8988T (cell line): ENCODE data around the gene PHGDH.
"Not testable (repeated sequence)": the region's sequence is repeated elsewhere in the genome, so short reads cannot be mapped to it uniquely, and the experiment has no call there.

Source experiments
- DNase-seq: peaks from one replicate; pipeline ENCODE4 v3.0.0; 2011

PHGDH gene

DNA sequence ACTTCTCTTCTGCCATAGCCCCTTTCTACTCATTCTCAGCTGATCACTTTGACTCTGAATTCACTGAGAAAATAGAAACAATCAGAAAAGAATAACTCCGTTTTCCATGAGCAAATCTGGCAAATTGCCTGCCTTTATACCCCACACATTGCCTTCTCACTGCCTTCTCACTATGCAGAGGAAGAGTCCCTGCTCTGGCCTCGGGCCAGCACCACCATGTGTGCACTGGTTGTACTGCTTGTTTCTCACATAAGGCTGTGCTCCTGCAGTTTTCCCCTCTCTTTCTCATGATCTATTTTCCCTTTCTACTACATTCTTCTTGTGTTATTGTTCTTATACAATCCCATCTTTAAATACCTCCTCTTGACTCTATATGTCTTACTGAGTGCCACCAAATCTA is 59.3 kb downstream of the PHGDH start:
- no peak for DNase-seq

GRCh38 chr1:119771770-119772169 is 60.0 kb downstream of the PHGDH start:
- DNase-seq: no peak

GRCh38 chr1:119772298-119772697 is 60.6 kb downstream of the PHGDH start:
- no peak for DNase-seq

DNA sequence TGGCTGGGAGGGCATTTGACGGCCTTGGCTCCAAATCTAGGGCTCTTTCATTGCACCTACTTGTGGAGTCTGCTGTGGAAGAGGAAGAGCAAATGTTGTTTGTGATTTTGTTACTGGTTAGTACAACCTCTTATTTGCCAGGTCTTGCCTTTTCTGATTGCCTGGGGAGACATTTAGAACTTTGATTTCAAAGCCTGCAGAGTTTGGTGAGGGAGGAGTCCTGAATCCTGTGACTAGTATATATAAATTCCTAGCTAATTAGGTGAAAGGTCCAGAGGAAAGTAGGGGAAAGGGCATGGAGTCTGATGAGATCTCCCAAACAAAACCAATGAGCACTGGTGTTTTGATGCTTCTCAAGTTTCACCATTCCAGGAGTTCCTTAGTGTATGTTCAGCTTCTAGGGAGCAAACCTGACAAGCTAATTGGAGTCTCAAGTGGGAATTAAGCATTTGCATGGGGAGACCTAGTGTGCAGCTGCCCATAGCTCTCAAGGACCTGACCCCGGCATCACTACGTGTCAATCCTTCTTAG is 62.0 kb downstream of the PHGDH start:
- DNase-seq: no peak

GRCh38 chr1:119774746-119775490 is 63.2 kb downstream of the PHGDH start:
- DNase-seq: no peak

DNA sequence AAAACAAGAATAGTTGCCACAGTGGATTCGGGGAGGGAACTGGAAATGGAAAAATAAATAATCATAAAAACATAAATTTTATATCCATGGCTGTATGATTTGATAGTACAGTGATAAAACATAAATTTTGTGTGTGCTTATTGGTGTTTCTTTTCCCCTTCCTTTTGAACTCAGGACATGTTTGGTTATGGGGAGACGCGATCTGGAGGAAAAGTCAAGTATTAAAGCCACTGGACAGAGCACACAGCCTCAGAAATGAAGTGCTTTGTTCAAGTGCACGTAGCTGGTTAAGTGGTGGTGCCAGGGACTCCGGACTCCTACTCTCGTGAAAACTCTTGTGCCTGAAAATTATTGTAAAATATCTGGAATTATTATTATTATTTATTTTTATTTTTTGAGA is 66.6 kb downstream of the PHGDH start:
- no peak for DNase-seq

GRCh38 chr1:119778886-119779560 is 67.3 kb downstream of the PHGDH start:
- DNase-seq: no peak

- no peak for DNase-seq
Observed at GRCh38 chr1:119779869-119780356, 68.2 kb downstream of the PHGDH start.

DNA sequence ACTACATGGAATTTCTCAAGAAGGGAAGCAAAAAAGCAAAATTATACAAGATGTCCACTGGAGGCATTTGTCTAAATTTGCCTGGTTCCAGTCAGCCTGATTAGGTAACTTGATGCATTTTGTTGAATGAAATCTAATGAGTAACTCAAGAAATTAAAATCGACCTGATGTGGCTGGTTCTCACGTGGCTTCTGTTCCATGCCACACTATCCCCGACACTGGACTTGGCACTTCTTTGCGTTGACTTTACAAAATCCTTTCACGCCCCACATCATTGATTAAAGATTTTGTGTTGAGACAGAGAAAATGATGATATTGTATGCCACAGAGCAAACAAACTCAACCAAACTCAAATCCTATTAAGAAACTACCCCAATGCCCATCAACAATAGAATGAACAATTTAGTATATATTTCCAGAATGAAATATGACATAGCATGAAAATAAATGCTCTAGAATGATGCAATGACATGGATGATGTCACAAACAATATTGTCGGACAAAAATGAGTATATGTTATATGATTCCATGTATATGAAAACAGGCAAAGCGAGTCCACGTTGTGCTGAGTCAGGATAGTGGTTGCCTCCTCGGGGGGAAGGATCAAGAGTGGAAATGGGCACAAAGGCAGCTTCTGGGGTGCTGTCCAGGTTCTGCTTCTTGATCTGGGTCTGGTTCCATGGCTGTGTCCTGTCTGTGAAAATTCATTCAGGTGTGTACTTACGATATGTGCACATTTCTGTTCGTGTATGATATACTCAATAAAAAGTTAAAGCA is 69.9 kb downstream of the PHGDH start:
- no peak for DNase-seq

GRCh38 chr1:119782631-119783325 is 71.0 kb downstream of the PHGDH start:
- DNase-seq: no peak

- no peak for DNase-seq
Observed at GRCh38 chr1:119783354-119784185, 71.8 kb downstream of the PHGDH start.

DNA sequence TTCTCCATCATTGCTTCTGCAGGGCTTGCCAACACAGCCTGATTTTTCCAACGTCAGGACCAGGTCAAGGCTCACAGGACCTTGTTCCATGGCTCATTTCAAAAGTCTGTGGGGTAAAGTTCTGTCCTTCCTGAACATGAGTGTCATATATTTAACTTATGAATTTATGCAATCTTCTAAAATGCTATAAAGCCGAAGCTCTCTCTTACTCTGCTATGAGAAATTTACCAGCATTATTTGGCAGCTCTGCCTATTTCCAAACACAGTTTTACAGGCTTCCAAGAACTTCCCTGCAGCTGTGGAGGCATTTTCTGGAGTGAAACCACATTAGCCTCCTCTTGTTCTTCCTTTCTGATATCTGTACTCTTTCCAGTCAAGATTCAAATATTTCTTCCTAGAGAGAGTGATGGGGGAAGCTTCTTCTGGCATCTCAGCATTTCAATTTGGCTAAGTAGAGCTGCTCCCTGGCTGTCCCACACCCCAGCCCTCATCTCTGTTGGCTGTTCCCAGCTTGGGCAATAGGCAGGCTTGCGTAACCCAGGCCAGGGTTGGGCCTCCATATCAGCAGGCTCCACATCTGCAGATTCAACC is 72.6 kb downstream of the PHGDH start:
- no peak for DNase-seq

DNA sequence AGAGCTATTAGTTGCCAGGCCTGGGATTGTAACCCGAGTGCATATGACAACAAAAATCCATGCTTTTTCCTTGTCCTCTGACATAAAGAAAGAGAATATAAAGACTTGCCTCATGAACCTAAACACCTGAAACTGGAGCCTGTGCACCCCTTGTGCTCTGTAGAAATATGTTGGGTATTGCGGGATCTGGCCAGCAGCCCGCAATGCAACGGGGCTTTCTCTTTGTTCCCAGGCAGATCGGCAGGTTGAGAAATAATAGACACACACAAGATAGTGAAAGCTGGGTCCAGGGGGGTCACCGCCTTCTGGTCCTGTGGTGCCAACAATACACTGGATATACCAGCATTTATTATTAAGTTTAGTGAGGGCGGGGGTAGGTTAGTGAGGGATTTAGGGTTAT is 74.3 kb downstream of the PHGDH start:
- DNase-seq: not testable (repeated sequence)

DNA sequence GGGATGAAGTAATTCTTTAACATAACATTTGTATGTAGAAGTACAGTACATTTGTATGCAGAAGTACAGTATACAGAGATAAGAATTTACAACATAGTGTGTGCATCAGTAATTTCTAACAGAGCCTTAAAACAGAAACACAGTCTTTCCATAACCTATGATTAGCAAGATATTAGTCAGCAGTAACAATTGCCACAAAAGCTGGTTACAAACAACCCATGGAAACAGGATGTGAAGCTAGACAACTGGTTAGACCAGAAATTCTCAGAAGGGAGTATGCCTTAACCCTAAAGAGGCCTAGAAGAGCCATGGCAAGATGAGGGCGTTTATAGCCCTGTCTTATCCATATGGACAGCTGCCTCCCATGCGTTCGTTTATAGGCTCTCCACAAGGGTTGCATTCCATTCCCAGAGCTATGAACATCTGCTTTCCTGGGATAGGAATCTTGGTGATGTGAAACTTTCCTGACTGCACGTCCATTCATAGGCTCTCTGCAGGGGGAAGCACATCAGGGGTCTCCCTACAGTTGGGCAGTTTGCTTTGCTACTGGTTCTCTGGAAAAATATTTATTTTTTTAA is 74.8 kb downstream of the PHGDH start:
- DNase-seq: not testable (repeated sequence)

DNA sequence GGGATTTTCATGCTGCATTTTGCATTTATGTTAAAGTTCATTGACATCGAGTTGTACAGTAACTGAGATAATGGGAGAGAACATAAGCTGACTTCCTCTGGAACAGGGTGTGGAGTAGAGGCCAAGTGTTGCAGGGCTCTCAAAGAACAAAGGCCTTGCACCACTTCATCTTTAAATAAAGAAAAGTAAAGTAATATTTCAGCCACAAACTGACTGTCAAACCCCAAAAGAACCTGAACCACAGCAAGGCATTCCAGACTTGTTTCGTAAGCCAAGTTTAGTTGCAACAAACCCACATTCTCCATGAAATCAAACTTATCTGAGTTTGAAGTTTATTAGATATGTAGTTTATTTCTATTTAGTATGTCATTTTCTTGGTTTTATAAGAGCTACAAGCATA is 76.0 kb downstream of the PHGDH start:
- no peak for DNase-seq

DNA sequence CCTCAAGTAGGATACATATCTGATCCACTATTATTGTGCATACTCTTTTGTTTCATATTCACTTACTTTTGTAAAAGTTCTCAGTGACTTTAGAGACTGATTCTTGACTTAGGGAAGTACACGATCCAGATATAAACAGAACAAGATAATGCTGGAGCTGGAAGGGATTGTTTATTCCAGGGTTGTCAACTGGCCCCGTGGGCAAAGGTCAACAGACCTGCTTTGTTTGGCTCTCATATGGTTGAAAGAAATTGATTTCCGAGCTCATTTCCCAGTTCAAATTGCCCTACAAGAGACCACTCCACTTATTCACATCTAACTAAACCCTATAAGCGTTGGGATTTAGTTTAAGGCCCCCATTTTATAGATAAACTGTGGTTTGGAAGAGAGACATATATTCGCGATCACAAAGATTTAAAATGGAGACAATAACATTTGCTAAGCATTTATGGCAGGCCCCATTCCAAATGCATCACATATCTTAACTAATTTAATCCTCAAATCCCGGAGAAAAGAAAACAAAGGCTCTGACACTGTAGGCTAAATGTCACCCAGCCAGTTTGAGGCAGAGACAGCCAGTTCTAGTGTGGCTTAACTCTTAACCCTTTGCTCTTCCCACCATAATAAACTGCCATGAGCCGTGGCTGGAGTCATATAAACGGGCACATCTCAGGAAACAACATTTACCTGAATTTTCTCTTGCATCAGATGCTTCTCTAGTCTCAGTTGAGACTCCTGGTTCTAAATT is 78.9 kb downstream of the PHGDH start:
- no peak for DNase-seq

DNA sequence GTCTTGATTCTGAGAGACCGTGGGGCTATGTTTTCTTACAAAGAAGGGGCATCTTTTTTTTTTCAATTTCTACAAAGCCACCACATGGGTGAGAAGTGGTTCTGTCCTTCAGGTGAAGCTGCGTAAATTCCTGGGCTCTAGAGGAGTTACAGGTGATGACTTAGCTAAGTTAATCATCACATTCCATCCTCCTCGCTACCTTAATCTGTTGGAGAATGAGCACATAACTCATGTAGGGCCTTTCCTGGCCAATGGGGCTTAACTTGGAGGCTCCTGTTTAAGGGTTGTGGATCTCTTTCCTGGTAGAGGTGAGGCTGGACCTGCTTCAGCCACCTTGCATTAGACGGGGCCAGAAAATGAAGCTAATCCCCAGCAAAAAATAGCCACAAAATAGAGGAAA is 79.6 kb downstream of the PHGDH start:
- DNase-seq: no peak
